WI38 (cell line): ENCODE measurements around the gene DYRK3.
"Not testable (repeated sequence)": the region's sequence is repeated elsewhere in the genome, so short reads cannot be mapped to it uniquely, and the experiment has no call there.

Experiments used
- H3K4me3 ChIP-seq: 2 replicates; pipeline ENCODE4 v1.5.1; 2011; ENCODE audit warnings: low read depth, mild to moderate bottlenecking, control low read depth, low read length
- CTCF ChIP-seq: IDR thresholded peaks from 2 replicates; pipeline ENCODE4 v1.5.1; 2012; ENCODE audit warnings: low read depth, mild to moderate bottlenecking, control low read depth, low read length

DYRK3 gene

GRCh38 chr1:206606867-206607266, 28.5 kb upstream of the DYRK3 start:
- no peak overlapping the region for H3K4me3 ChIP-seq
- TF ChIP-seq CTCF = peak; percentile 26; the same call in 1 of the 2 replicates

- peak; percentile 63 for TF ChIP-seq CTCF
- H3K4me3 ChIP-seq = no peak overlapping the region
Observed at GRCh38 chr1:206608108-206608698, 27.1 kb upstream of the DYRK3 start.

GRCh38 chr1:206609229-206609991, 25.9 kb upstream of the DYRK3 start:
- no peak overlapping the region for H3K4me3 ChIP-seq

GRCh38 chr1:206612129-206612876, 23.0 kb upstream of the DYRK3 start, which contains the start of gene EIF2D:
Gene EIF2D, minus strand, starts transcription at chr1:206612465. Its CDS starts 123 bp downstream, at chr1:206612342.
- TF ChIP-seq CTCF = peak; percentile 94

More at GRCh38 chr1:206609229-206609991, 25.9 kb upstream of the DYRK3 start:
- no peak for TF ChIP-seq CTCF

GRCh38 chr1:206626396-206626795, 8.9 kb upstream of the DYRK3 start:
- not testable (repeated sequence) for H3K4me3 ChIP-seq

More at GRCh38 chr1:206612129-206612876, 23.0 kb upstream of the DYRK3 start, which contains the start of gene EIF2D:
- peak within 1 kb of the TSS; percentile 93 for H3K4me3 ChIP-seq

GRCh38 chr1:206628916-206629315, 6.4 kb upstream of the DYRK3 start:
- no peak for TF ChIP-seq CTCF
- no peak overlapping the region for H3K4me3 ChIP-seq

GRCh38 chr1:206631085-206631509, 4.2 kb upstream of the DYRK3 start:
- peak; percentile 47 for TF ChIP-seq CTCF
- H3K4me3 ChIP-seq = no peak overlapping the region
